Loucy (cell line): ENCODE data around the gene FGGY.

Source experiments
- EZH2phosphoT487 ChIP-seq: fragments of 200-600 bp; IDR thresholded peaks from 2 replicates; pipeline ENCODE4 v1.6.1; 2018; ENCODE audit warnings: antibody characterized with exemption, mild to moderate bottlenecking, moderate library complexity, borderline replicate concordance
- TF ChIP-seq, protein P1 (sequence below): fragments of 200-600 bp; sonication (generic); conservative IDR thresholded peaks from 2 replicates; pipeline ENCODE4 v1.5.1; 2014; ENCODE audit warnings: mild to moderate bottlenecking, antibody characterized with exemption, low read length

- TF ChIP-seq EZH2phosphoT487, result no peak
- TF ChIP-seq, protein P1, sequence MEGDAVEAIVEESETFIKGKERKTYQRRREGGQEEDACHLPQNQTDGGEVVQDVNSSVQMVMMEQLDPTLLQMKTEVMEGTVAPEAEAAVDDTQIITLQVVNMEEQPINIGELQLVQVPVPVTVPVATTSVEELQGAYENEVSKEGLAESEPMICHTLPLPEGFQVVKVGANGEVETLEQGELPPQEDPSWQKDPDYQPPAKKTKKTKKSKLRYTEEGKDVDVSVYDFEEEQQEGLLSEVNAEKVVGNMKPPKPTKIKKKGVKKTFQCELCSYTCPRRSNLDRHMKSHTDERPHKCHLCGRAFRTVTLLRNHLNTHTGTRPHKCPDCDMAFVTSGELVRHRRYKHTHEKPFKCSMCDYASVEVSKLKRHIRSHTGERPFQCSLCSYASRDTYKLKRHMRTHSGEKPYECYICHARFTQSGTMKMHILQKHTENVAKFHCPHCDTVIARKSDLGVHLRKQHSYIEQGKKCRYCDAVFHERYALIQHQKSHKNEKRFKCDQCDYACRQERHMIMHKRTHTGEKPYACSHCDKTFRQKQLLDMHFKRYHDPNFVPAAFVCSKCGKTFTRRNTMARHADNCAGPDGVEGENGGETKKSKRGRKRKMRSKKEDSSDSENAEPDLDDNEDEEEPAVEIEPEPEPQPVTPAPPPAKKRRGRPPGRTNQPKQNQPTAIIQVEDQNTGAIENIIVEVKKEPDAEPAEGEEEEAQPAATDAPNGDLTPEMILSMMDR, result no peak
These were observed 69.5 kb downstream of the FGGY start for GRCh38 chr1:59366346-59366745.
